Neural crest cell (in vitro differentiated cells): ENCODE measurements around the gene UBE2M. TPM values are rescaled to one million over a fixed set of nuclear protein-coding genes. Genes with fewer than 3 reads are reported as not detected.

Experiments used
- DNase-seq: peaks from one replicate; pipeline ENCODE4 v3.0.0; 2021; ENCODE audit warnings: low read depth, mixed read lengths, low spot score
- H3K27ac Mint-ChIP-seq: one replicate; pipeline ENCODE4 v1.8.0; 2021; ENCODE audit warnings: mild to moderate bottlenecking, mixed read lengths; ENCODE audit not compliant: unreplicated experiment
- H3K27me3 Mint-ChIP-seq: 2 replicates; pipeline ENCODE4 v1.8.0; 2021; ENCODE audit warnings: low read depth, mild to moderate bottlenecking, mixed read lengths
- H3K36me3 Mint-ChIP-seq: 2 replicates; pipeline ENCODE4 v1.8.0; 2021; ENCODE audit warnings: low read depth, mild to moderate bottlenecking, mixed read lengths
- H3K4me1 Mint-ChIP-seq: 2 replicates; pipeline ENCODE4 v1.8.0; 2021; ENCODE audit warnings: mixed read lengths
- H3K4me3 Mint-ChIP-seq: one replicate; pipeline ENCODE4 v1.8.0; 2021; ENCODE audit warnings: mild to moderate bottlenecking, mixed read lengths
- H3K9me3 Mint-ChIP-seq: 2 replicates; pipeline ENCODE4 v1.8.0; 2021; ENCODE audit warnings: mixed read lengths
- CTCF ChIP-seq: fragments of 200-600 bp; sonication (generic); conservative IDR thresholded peaks from 2 replicates; pipeline ENCODE4 v1.5.0; 2021; ENCODE audit warnings: antibody characterized with exemption, mild to moderate bottlenecking
- total RNA-seq: library from RNA; stranded (reverse); gene quantifications from 2 replicates; pipeline ENCODE4 v1.2.1, GENCODE V29; 2021

UBE2M gene
- total RNA-seq, 1 donor from 2014 or later, result 113 TPM

GRCh38 chr19:58575183-58576041 is 17.0 kb upstream of the UBE2M start:
- TF ChIP-seq CTCF, result no peak
- Mint-ChIP-seq H3K4me1 (peaks cover 50% of the 10 kb centered on the region), H3K27me3 (peaks cover 6% of the 10 kb centered on the region), H3K36me3 (no peaks in the 10 kb centered on the region), H3K4me3 (peak overlapping the region; percentile 99), H3K9me3 (no peaks in the 10 kb centered on the region), H3K27ac (peak overlapping the region; percentile 99)
- peak; percentile 78 for DNase-seq

- TF ChIP-seq CTCF, result no peak
- Mint-ChIP-seq H3K4me3 (peak overlapping the region; percentile 99), H3K27ac (peak overlapping the region; percentile 100), H3K36me3 (no peaks in the 10 kb centered on the region), H3K4me1 (peaks cover 41% of the 10 kb centered on the region), H3K9me3 (no peaks in the 10 kb centered on the region), H3K27me3 (peaks cover 6% of the 10 kb centered on the region)
- DNase-seq, result no peak
Observed at GRCh38 chr19:58573658-58574164, 15.3 kb upstream of the UBE2M start.

GRCh38 chr19:58572818-58573657 is 14.6 kb upstream of the UBE2M start, which contains the start of gene MZF1:
Gene MZF1 (minus strand): TSS chr19:58573335. CDS start chr19:58571389, 1,946 bp downstream.
- Mint-ChIP-seq H3K36me3 (no peaks in the 10 kb centered on the region), H3K27ac (peak within 1 kb of the TSS; percentile 100), H3K4me3 (peak within 1 kb of the TSS; percentile 99), H3K9me3 (no peaks in the 10 kb centered on the region), H3K27me3 (peaks cover 6% of the 10 kb centered on the region), H3K4me1 (peaks cover 37% of the 10 kb centered on the region)
- peak; percentile 46 for TF ChIP-seq CTCF
- peak; percentile 98 for DNase-seq

- Mint-ChIP-seq H3K4me3 (peak overlapping the region; percentile 99), H3K9me3 (no peaks in the 10 kb centered on the region), H3K36me3 (no peaks in the 10 kb centered on the region), H3K4me1 (peaks cover 37% of the 10 kb centered on the region), H3K27ac (peak overlapping the region; percentile 100), H3K27me3 (peaks cover 6% of the 10 kb centered on the region)
- TF ChIP-seq CTCF, result no peak
- DNase-seq, result no peak
Observed at GRCh38 chr19:58572026-58572817, 13.8 kb upstream of the UBE2M start.

GRCh38 chr19:58571575-58571947 is 13.2 kb upstream of the UBE2M start:
- Mint-ChIP-seq H3K27ac (no peak overlapping the region), H3K4me3 (peak overlapping the region; percentile 99), H3K4me1 (peaks cover 37% of the 10 kb centered on the region), H3K36me3 (no peaks in the 10 kb centered on the region), H3K27me3 (peaks cover 6% of the 10 kb centered on the region), H3K9me3 (no peaks in the 10 kb centered on the region)
- DNase-seq, result no peak
- TF ChIP-seq CTCF, result no peak
